Endothelial cell of umbilical vein (primary cell): ENCODE data around the gene KIFAP3. TPM values are rescaled to one million over a fixed set of nuclear protein-coding genes. Genes with fewer than 3 reads are reported as not detected.

Experiments
- BruUV-seq: library from RNA; stranded (reverse); fragments of 400-500 nt; replicated peaks from 2 replicates; lab custom pipeline; 2021; lab: Mats Ljungman, UMichigan
- CTCF ChIA-PET: fragments of 300-600, 350-600 bp; sonication (Branson Sonifier 250); formaldehyde crosslinking; loops from one replicate; lab custom pipeline; 2021; ENCODE audit warnings: antibody characterized with exemption, inconsistent platforms; lab: Charles Lee
- POLR2A ChIA-PET: fragments of 300-600, 350-600 bp; sonication (Branson Sonifier 250); formaldehyde crosslinking; loops from one replicate; lab custom pipeline; 2021; ENCODE audit warnings: antibody characterized with exemption, inconsistent platforms; lab: Charles Lee
- DNase-seq: peaks from one replicate; pipeline ENCODE4 v3.0.0-alpha.2; 2011; ENCODE audit warnings: low read depth, low spot score
- FAIRE-seq: peaks from 2 replicates; lab custom pipeline; 2011; peaks lifted over from hg19 to GRCh38; lab: Jason Lieb, UNC
- H2AFZ ChIP-seq: 2 replicates; pipeline ENCODE4 v1.6.0; 2012; ENCODE audit warnings: low read depth, low read length, control low read depth, inconsistent platforms
- H3K27ac ChIP-seq: 2 replicates; pipeline ENCODE4 v1.5.1; 2011; ENCODE audit warnings: low read depth, mild to moderate bottlenecking, control low read depth, low read length, moderate library complexity; ENCODE audit not compliant: insufficient read depth
- H3K27me3 ChIP-seq, 2 experiments: 2 replicates each; pipeline versions ENCODE4 v1.6.0 to v1.6.1; 2011; ENCODE audit warnings: low read length in 2 of 2, mixed read lengths in 1 of 2; ENCODE audit not compliant: control insufficient read depth in 2 of 2, insufficient read depth in 2 of 2
- H3K36me3 ChIP-seq, 2 experiments: 2 replicates in 1 of 2; 3 replicates in 1 of 2; pipeline ENCODE4 v1.5.1; 2011; ENCODE audit warnings: low read length in 2 of 2, mild to moderate bottlenecking in 1 of 2, moderate library complexity in 1 of 2; ENCODE audit not compliant: control insufficient read depth in 2 of 2, insufficient read depth in 2 of 2; ENCODE audit errors: extremely low read depth in 1 of 2
- H3K4me1 ChIP-seq: 3 replicates; pipeline ENCODE4 v1.5.1; 2011; ENCODE audit warnings: mild to moderate bottlenecking, low read length; ENCODE audit not compliant: control insufficient read depth, insufficient read depth; ENCODE audit errors: extremely low read depth
- H3K4me2 ChIP-seq: 2 replicates; pipeline ENCODE4 v1.6.1; 2011; ENCODE audit warnings: low read length, control low read depth, mixed read lengths; ENCODE audit not compliant: insufficient read depth
- H3K4me3 ChIP-seq, 3 experiments: fragments of 200-600 bp in 1 of 3; sonication (generic), shearing (Covaris generic) in 1 of 3; replicated peaks in 1 of 3; 2 replicates each; pipeline ENCODE4 v1.5.1; 2011 to 2016; ENCODE audit warnings: control low read depth in 3 of 3, low read length in 3 of 3, mild to moderate bottlenecking in 2 of 3, inconsistent platforms in 1 of 3, low read depth in 1 of 3, moderate library complexity in 1 of 3; ENCODE audit not compliant: insufficient read depth in 1 of 3
- H3K79me2 ChIP-seq: 2 replicates; pipeline ENCODE4 v1.6.0; 2012; ENCODE audit warnings: low read length, inconsistent platforms; ENCODE audit not compliant: control insufficient read depth, insufficient read depth
- H3K9ac ChIP-seq: replicated peaks from 2 replicates; pipeline ENCODE3; 2011; ENCODE audit warnings: low read length, control low read depth; ENCODE audit not compliant: insufficient read depth; ENCODE audit errors: extremely low read depth
- H3K9me1 ChIP-seq: replicated peaks from 3 replicates; pipeline ENCODE4 v1.6.0; 2011; ENCODE audit warnings: mild to moderate bottlenecking, low read length; ENCODE audit not compliant: control insufficient read depth, insufficient read depth; ENCODE audit errors: extremely low read depth
- H3K9me3 ChIP-seq: replicated peaks from 2 replicates; pipeline ENCODE4 v1.5.1; 2012; ENCODE audit warnings: low read length, inconsistent platforms; ENCODE audit not compliant: control insufficient read depth, insufficient read depth
- H4K20me1 ChIP-seq: replicated peaks from 2 replicates; pipeline ENCODE3; 2011; ENCODE audit warnings: mild to moderate bottlenecking, low read length; ENCODE audit not compliant: control insufficient read depth, insufficient read depth; ENCODE audit errors: extremely low read depth
- CTCF ChIP-seq, 2 donors: IDR thresholded peaks; 1 replicate in 1 of 2; 2 replicates in 1 of 2; pipeline ENCODE4 v1.5.1; 2011; ENCODE audit warnings: low read length in 2 of 2, mild to moderate bottlenecking in 2 of 2, moderate library complexity in 2 of 2, control low read depth in 1 of 2, inconsistent platforms in 1 of 2, low read depth in 1 of 2; ENCODE audit not compliant: insufficient read depth in 1 of 2; ENCODE audit errors: extremely low read depth in 1 of 2
- EZH2 ChIP-seq: IDR thresholded peaks from 2 replicates; pipeline ENCODE4 v1.6.1; 2012; ENCODE audit warnings: borderline replicate concordance, low read depth, mild to moderate bottlenecking, moderate library complexity, low read length, inconsistent platforms; ENCODE audit not compliant: severe bottlenecking
- FOS ChIP-seq: IDR thresholded peaks from 2 replicates; pipeline ENCODE4 v1.6.1; 2011; ENCODE audit warnings: mild to moderate bottlenecking, low read length, moderate library complexity, borderline replicate concordance; ENCODE audit not compliant: insufficient read depth
- GATA2 ChIP-seq: IDR thresholded peaks from 2 replicates; pipeline ENCODE4 v1.7.0; 2011; ENCODE audit warnings: low read depth, mild to moderate bottlenecking, moderate library complexity, mixed read lengths, low read length; ENCODE audit not compliant: insufficient read length, insufficient read depth
- JUN ChIP-seq: IDR thresholded peaks from 2 replicates; pipeline ENCODE4 v1.6.1; 2011; ENCODE audit warnings: borderline replicate concordance, low read depth; ENCODE audit not compliant: insufficient read length, insufficient read depth
- MAX ChIP-seq: IDR thresholded peaks from 2 replicates; pipeline ENCODE4 v1.6.1; 2011; ENCODE audit not compliant: insufficient read depth, insufficient read length
- MYC ChIP-seq: IDR thresholded peaks from one replicate; pipeline ENCODE4 v1.6.1; 2011; ENCODE audit warnings: mild to moderate bottlenecking, low read depth, low read length
- POLR2A ChIP-seq: IDR thresholded peaks from 2 replicates; pipeline ENCODE4 v1.6.1; 2012; ENCODE audit warnings: low read depth, mild to moderate bottlenecking, control low read depth, low read length
- POLR2AphosphoS5 ChIP-seq: IDR thresholded peaks from 2 replicates; pipeline ENCODE4 v1.6.1; 2012; ENCODE audit warnings: low read depth, mild to moderate bottlenecking, control low read depth, low read length, moderate library complexity; ENCODE audit not compliant: insufficient read depth
- dilution Hi-C: fragments of 300-500 bp; cut with MboI; formaldehyde crosslinking; loops from one replicate; pipeline ENCODE4 v1.15.0; 2019; ENCODE audit warnings: low sequenced_read_pairs; ENCODE audit not compliant: extremely low pct_ligation_motif_present
- intact Hi-C: fragments of 100-400 bp; cut with micrococcal nuclease; formaldehyde crosslinking; loops from one replicate; pipeline ENCODE4 v1.10.0; 2022
- polyA plus RNA-seq, 4 experiments: library from polyadenylated mRNA; depleted of rRNA in 3 of 4; stranded (reverse) in 3 of 4; unstranded in 1 of 4; fragments of >200 nt; gene quantifications; 2 replicates each; pipeline versions ENCODE4 v1.2.1 to v1.2.3, GENCODE V29; 2011 to 2012; ENCODE audit warnings: missing spikeins in 1 of 4
- total RNA-seq: library from RNA; stranded (reverse); gene quantifications from 2 replicates; pipeline ENCODE4 v1.2.3, GENCODE V29; 2021

The KIFAP3 gene
- total and polyA plus RNA-seq, 2 donors (not counting 3 experiments of a cell fraction or from before 2014, with no cell fraction given): 6.4 to 17.5 TPM

GRCh38 chr1:169884634-169885033 is 189.9 kb downstream of the KIFAP3 start:
- intact Hi-C loops (no loop called here), dilution Hi-C loops (no loop called here)
- TF ChIP-seq GATA2 (no peak), FOS (no peak), MYC (no peak), POLR2AphosphoS5 (no peak), CTCF (IDR thresholded peaks at IDR 0.05; ENCODE audit: extremely low read depth in 1 of 2, insufficient read depth in 1 of 2, low read depth in 1 of 2, low read length in 2 of 2) (no peak), EZH2 (no peak), JUN (no peak), POLR2A (no peak), MAX (no peak)
- CTCF ChIA-PET: no interaction called here
- no peaks in the 10 kb centered on the region for H3K4me1 ChIP-seq
- DNase-seq (no peak), FAIRE-seq (no peak)
- H4K20me1 ChIP-seq: no peaks in the 10 kb centered on the region
- POLR2A ChIA-PET: no interaction called here
- H3K4me3 ChIP-seq: no peak overlapping the region
- H3K9me1 ChIP-seq: no peaks in the 10 kb centered on the region
- no peak overlapping the region for H3K9ac ChIP-seq
- peaks cover 2% of the 10 kb centered on the region for H3K79me2 ChIP-seq
- H3K4me2 ChIP-seq: no peak overlapping the region
- H2AFZ ChIP-seq: no peak overlapping the region
- no peak overlapping the region for H3K27ac ChIP-seq
- BruUV-seq: no TSS peak
- H3K36me3 ChIP-seq: peaks cover 0 to 5% of the 10 kb centered on the region in 2 experiments
- no peaks in the 10 kb centered on the region for H3K27me3 ChIP-seq
- H3K9me3 ChIP-seq: no peaks in the 10 kb centered on the region
